ENCODE data around the gene MINDY1.

Gene MINDY1

DNA sequence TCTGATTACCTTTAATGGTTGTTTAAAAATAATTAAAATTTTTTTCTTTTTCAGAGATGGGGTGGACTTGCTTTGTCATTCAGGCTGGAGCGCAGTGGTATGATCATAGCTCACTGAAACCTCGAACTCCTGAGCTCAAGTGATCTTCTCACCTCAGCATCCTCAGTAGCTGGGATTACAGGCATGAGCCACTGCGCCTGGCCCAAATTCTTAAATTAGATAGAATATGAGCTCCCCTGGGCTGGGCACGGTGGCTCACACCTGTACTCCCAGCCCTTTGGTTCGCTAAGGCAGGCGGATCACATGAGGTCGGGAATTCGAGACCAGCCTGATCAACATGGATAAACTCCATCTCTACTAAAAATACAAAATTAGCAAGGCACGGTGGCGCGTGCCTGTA lies 49.0 kb downstream of the MINDY1 start:
- Mint-ChIP-seq H3K9me3 (no peaks in the 10 kb centered on the region), H3K36me3 (ENCODE audit: low read depth) (peaks cover 85% of the 10 kb centered on the region), H3K4me3 (no peak overlapping the region), H3K4me1 (peaks cover 4% of the 10 kb centered on the region), H3K27ac (no peak overlapping the region), H3K27me3 (ENCODE audit: low read depth, poor library complexity) (no peaks in the 10 kb centered on the region)
- TF ChIP-seq CTCF (IDR thresholded peaks at IDR 0.05): no peak
- DNase-seq: no peak

GRCh38 chr1:150955280-150955679 lies 51.4 kb downstream of the MINDY1 start:
- H3K4me1 Mint-ChIP-seq: no peaks in the 10 kb centered on the region
- peak overlapping the region; percentile 22 for H3K27ac Mint-ChIP-seq
- no peak overlapping the region for H3K4me3 Mint-ChIP-seq
- H3K27me3 Mint-ChIP-seq (ENCODE audit: low read depth, poor library complexity): no peaks in the 10 kb centered on the region
- no peaks in the 10 kb centered on the region for H3K9me3 Mint-ChIP-seq
- H3K36me3 Mint-ChIP-seq (ENCODE audit: low read depth): peaks cover 85% of the 10 kb centered on the region
- no peak for TF ChIP-seq CTCF (IDR thresholded peaks at IDR 0.05)
- DNase-seq: no peak

GRCh38 chr1:150954708-150955107 lies 52.0 kb downstream of the MINDY1 start:
- H3K9me3 Mint-ChIP-seq: no peaks in the 10 kb centered on the region
- peaks cover 85% of the 10 kb centered on the region for H3K36me3 Mint-ChIP-seq (ENCODE audit: low read depth)
- no peak for TF ChIP-seq CTCF (IDR thresholded peaks at IDR 0.05)
- no peaks in the 10 kb centered on the region for H3K27me3 Mint-ChIP-seq (ENCODE audit: low read depth, poor library complexity)
- H3K27ac Mint-ChIP-seq: peak overlapping the region; percentile 11
- no peak for DNase-seq
- no peaks in the 10 kb centered on the region for H3K4me1 Mint-ChIP-seq
- H3K4me3 Mint-ChIP-seq: no peak overlapping the region
